B cell (primary cell): Measurements from ENCODE around the gene DHRS11. TPM values are rescaled to one million over a fixed set of nuclear protein-coding genes. Genes with fewer than 3 reads are reported as not detected.
A peak's percentile ranks its signal among the peaks of the same experiment; 100 is the strongest.

Experiments
- ATAC-seq: fragments of 200-7000 bp; cut with Tn5 transposase; one replicate; pipeline ENCODE4 v1.10.0; 2021; ENCODE audit warnings: low read depth, mild to moderate bottlenecking, moderate number of reproducible peaks, moderate library complexity
- CTCF ChIA-PET: fragments of 350-600 bp; sonication (Branson Sonifier 250); formaldehyde crosslinking; loops from one replicate; lab custom pipeline; 2021; ENCODE audit warnings: antibody characterized with exemption, inconsistent platforms; lab: Charles Lee
- POLR2A ChIA-PET: fragments of 350-600 bp; sonication (Branson Sonifier 250); formaldehyde crosslinking; loops from one replicate; lab custom pipeline; 2021; ENCODE audit warnings: antibody characterized with exemption; lab: Charles Lee
- DNase-seq: peaks from one replicate; pipeline ENCODE4 v3.0.0; 2013
- H2AFZ ChIP-seq: 2 replicates; pipeline ENCODE4 v1.6.1; 2012; ENCODE audit warnings: mild to moderate bottlenecking, low read depth, low read length; ENCODE audit not compliant: insufficient read depth, poor library complexity, severe bottlenecking
- H3K27ac ChIP-seq, 2 donors: 1 replicate in 1 of 2; 2 replicates in 1 of 2; pipeline ENCODE4 v1.5.1; 2012 to 2013; ENCODE audit warnings: low read length in 2 of 2, mild to moderate bottlenecking in 2 of 2, moderate library complexity in 1 of 2
- H3K27me3 ChIP-seq, 4 experiments: fragments of 200-600 bp in 1 of 4; sonication (generic) in 1 of 4; replicated peaks in 1 of 4; 1 replicate in 2 of 4; 2 replicates in 2 of 4; pipeline versions ENCODE4 v1.6.1 to v1.7.0; 2013 to 2016; ENCODE audit warnings: low read length in 3 of 4, mild to moderate bottlenecking in 2 of 4, mixed read lengths in 1 of 4, moderate library complexity in 1 of 4; ENCODE audit not compliant: insufficient read depth in 4 of 4, control insufficient read depth in 3 of 4; ENCODE audit errors: control extremely low read depth in 1 of 4
- H3K36me3 ChIP-seq, 2 experiments: replicated peaks in 1 of 2; 1 replicate in 1 of 2; 2 replicates in 1 of 2; pipeline versions ENCODE4 v1.6.1 to v1.7.1; 2013; ENCODE audit warnings: low read length in 1 of 2; ENCODE audit not compliant: insufficient read depth in 2 of 2, control insufficient read depth in 1 of 2; ENCODE audit errors: control extremely low read depth in 1 of 2, extremely low read depth in 1 of 2
- H3K4me1 ChIP-seq, 2 donors: fragments of 200-600 bp in 1 of 2; sonication (generic) in 1 of 2; 1 replicate in 1 of 2; 2 replicates in 1 of 2; pipeline versions ENCODE4 v1.5.1 to v1.6.1; 2013 to 2017; ENCODE audit warnings: low read length in 2 of 2; ENCODE audit not compliant: control insufficient read depth in 2 of 2, insufficient read depth in 2 of 2
- H3K4me2 ChIP-seq: replicated peaks from 2 replicates; pipeline ENCODE3; 2012; ENCODE audit warnings: mild to moderate bottlenecking, low read depth, low read length; ENCODE audit not compliant: poor library complexity, severe bottlenecking
- H3K4me3 ChIP-seq, 5 experiments: fragments of 200-600 bp in 1 of 5; sonication (generic) in 1 of 5; 1 replicate in 3 of 5; 2 replicates in 2 of 5; pipeline versions ENCODE4 v1.5.1 to v1.7.0; 2011 to 2016; ENCODE audit warnings: low read length in 4 of 5, mild to moderate bottlenecking in 4 of 5, low read depth in 2 of 5, control low read depth in 1 of 5, moderate library complexity in 1 of 5; ENCODE audit not compliant: insufficient read depth in 1 of 5; ENCODE audit errors: control extremely low read depth in 1 of 5, extremely low read depth in 1 of 5
- H3K79me2 ChIP-seq: fragments of 200-600 bp; sonication (generic); one replicate; pipeline ENCODE4 v1.6.0; 2016; ENCODE audit warnings: low read length; ENCODE audit not compliant: control insufficient read depth, insufficient read depth
- H3K9ac ChIP-seq: fragments of 200-600 bp; sonication (generic); 2 replicates; pipeline ENCODE4 v1.6.1; 2017; ENCODE audit warnings: mild to moderate bottlenecking, low read length, moderate library complexity
- H3K9me3 ChIP-seq, 3 donors: one replicate each; pipeline versions ENCODE4 v1.6.1 to v1.7.1; 2013; ENCODE audit warnings: low read length in 2 of 3; ENCODE audit not compliant: control insufficient read depth in 2 of 3, insufficient read depth in 1 of 3; ENCODE audit errors: control extremely low read depth in 1 of 3
- H4K20me1 ChIP-seq: 2 replicates; pipeline ENCODE4 v1.6.0; 2012; ENCODE audit warnings: mild to moderate bottlenecking, low read length; ENCODE audit not compliant: insufficient read depth, control insufficient read depth, poor library complexity, severe bottlenecking
- H3K27ac Mint-ChIP-seq: one replicate; pipeline ENCODE4 v1.8.0; 2021; ENCODE audit warnings: mixed read lengths
- H3K27me3 Mint-ChIP-seq: one replicate; pipeline ENCODE4 v1.8.0; 2021; ENCODE audit warnings: mixed read lengths
- H3K4me1 Mint-ChIP-seq: one replicate; pipeline ENCODE4 v1.8.0; 2021; ENCODE audit warnings: mixed read lengths
- H3K4me3 Mint-ChIP-seq: one replicate; pipeline ENCODE4 v1.8.0; 2021; ENCODE audit warnings: mixed read lengths
- H3K9me3 Mint-ChIP-seq: one replicate; pipeline ENCODE4 v1.8.0; 2022; ENCODE audit warnings: mixed read lengths; ENCODE audit not compliant: insufficient read depth
- EZH2 ChIP-seq: IDR thresholded peaks from 2 replicates; pipeline ENCODE4 v1.6.1; 2012; ENCODE audit warnings: borderline replicate concordance, low read depth, mild to moderate bottlenecking, moderate library complexity, low read length; ENCODE audit not compliant: insufficient read depth, poor library complexity, severe bottlenecking
- WGBS: methylation state at CpG from one replicate; pipeline ENCODE4 v1.1.5; 2013; ENCODE audit warnings: missing lambda C conversion rate; ENCODE audit not compliant: insufficient coverage; 5-methylcytosine and 5-hydroxymethylcytosine counted together
- intact Hi-C: fragments of 100-400 bp; cut with micrococcal nuclease; formaldehyde crosslinking; loops from one replicate; pipeline ENCODE4 v1.10.0; 2022
- polyA plus RNA-seq: library from polyadenylated mRNA; depleted of rRNA; stranded (reverse); fragments of >200 nt; gene quantifications from 2 replicates; pipeline ENCODE4 v1.2.3, GENCODE V29; 2012
- total RNA-seq, 2 donors: library from RNA; stranded (reverse); fragments of 120-200 nt in 1 of 2; gene quantifications; 1 replicate in 1 of 2; 2 replicates in 1 of 2; pipeline versions ENCODE4 v1.2.3 to v1.2.4, GENCODE V29; 2013 to 2022
- TF ChIP-seq, protein P1 (sequence below): fragments of 200-600 bp; IDR thresholded peaks from one replicate; pipeline ENCODE4 v1.8.0; 2022; ENCODE audit warnings: antibody characterized with exemption, mild to moderate bottlenecking

The DHRS11 gene
- total and polyA plus RNA-seq, 2 donors (not counting 1 experiment from before 2014, with no cell fraction given): 4.3 to 8.2 TPM

- ChIA-PET POLR2A (interaction anchor here (0.6 to 2.3 kb wide), 2 partner anchors 8 to 14 kb away, joined by 4 to 8 read pairs; partner anchors contain the start of gene MRM1), CTCF (interaction anchor here (1.6 to 3.5 kb wide), 2 partner anchors 9 to 11 kb away, joined by 7 to 16 read pairs; partner anchors contain the start of gene MRM1)
- no peaks in the 10 kb centered on the region for H3K9me3 Mint-ChIP-seq
- peaks cover 0 to 18% of the 10 kb centered on the region in 2 experiments for H3K36me3 ChIP-seq
- no peaks in the 10 kb centered on the region for H4K20me1 ChIP-seq
- H2AFZ ChIP-seq: peak overlapping the region; percentile 77
- H3K9me3 ChIP-seq: no peaks in the 10 kb centered on the region
- DNase-seq: peak; percentile 23
- peak overlapping the region in 3 of 5 experiments; percentile 59 to 67 (median 63) for H3K4me3 ChIP-seq
- peak overlapping the region; percentile 79 for H3K9ac ChIP-seq
- WGBS: 50% methylated on average over 3 of the region's 4 CpGs
- H3K4me1 Mint-ChIP-seq: peaks cover 20% of the 10 kb centered on the region
- peak overlapping the region; percentile 75 for H3K4me3 Mint-ChIP-seq
- peak overlapping the region; percentile 93 for H3K4me2 ChIP-seq
- intact Hi-C loops: no loop called here
- H3K27ac ChIP-seq: no peak overlapping the region
- H3K79me2 ChIP-seq: peaks cover 5% of the 10 kb centered on the region
- H3K27ac Mint-ChIP-seq: peak overlapping the region; percentile 61
- H3K27me3 ChIP-seq: peaks cover 0 to 10% (median 0%) of the 10 kb centered on the region in 4 experiments
- ATAC-seq: no peak
- no peaks in the 10 kb centered on the region for H3K27me3 Mint-ChIP-seq
- TF ChIP-seq, protein P1, sequence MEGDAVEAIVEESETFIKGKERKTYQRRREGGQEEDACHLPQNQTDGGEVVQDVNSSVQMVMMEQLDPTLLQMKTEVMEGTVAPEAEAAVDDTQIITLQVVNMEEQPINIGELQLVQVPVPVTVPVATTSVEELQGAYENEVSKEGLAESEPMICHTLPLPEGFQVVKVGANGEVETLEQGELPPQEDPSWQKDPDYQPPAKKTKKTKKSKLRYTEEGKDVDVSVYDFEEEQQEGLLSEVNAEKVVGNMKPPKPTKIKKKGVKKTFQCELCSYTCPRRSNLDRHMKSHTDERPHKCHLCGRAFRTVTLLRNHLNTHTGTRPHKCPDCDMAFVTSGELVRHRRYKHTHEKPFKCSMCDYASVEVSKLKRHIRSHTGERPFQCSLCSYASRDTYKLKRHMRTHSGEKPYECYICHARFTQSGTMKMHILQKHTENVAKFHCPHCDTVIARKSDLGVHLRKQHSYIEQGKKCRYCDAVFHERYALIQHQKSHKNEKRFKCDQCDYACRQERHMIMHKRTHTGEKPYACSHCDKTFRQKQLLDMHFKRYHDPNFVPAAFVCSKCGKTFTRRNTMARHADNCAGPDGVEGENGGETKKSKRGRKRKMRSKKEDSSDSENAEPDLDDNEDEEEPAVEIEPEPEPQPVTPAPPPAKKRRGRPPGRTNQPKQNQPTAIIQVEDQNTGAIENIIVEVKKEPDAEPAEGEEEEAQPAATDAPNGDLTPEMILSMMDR: no peak
- TF ChIP-seq EZH2: no peak
- H3K4me1 ChIP-seq: peaks cover 11 to 13% of the 10 kb centered on the region in 2 donors
Measured at GRCh38 chr17:36592716-36593321, 1.1 kb downstream of the DHRS11 start.
